ENCODE measurements around the gene TEX264. TPM values are rescaled to one million over a fixed set of nuclear protein-coding genes. Genes with fewer than 3 reads are reported as not detected.

The TEX264 gene
- total and polyA plus RNA-seq, 2 of the 13 experiments (the other 11 are each of a cell fraction or from before 2014, with no cell fraction given), result 35.2 to 52.1 TPM

DNA sequence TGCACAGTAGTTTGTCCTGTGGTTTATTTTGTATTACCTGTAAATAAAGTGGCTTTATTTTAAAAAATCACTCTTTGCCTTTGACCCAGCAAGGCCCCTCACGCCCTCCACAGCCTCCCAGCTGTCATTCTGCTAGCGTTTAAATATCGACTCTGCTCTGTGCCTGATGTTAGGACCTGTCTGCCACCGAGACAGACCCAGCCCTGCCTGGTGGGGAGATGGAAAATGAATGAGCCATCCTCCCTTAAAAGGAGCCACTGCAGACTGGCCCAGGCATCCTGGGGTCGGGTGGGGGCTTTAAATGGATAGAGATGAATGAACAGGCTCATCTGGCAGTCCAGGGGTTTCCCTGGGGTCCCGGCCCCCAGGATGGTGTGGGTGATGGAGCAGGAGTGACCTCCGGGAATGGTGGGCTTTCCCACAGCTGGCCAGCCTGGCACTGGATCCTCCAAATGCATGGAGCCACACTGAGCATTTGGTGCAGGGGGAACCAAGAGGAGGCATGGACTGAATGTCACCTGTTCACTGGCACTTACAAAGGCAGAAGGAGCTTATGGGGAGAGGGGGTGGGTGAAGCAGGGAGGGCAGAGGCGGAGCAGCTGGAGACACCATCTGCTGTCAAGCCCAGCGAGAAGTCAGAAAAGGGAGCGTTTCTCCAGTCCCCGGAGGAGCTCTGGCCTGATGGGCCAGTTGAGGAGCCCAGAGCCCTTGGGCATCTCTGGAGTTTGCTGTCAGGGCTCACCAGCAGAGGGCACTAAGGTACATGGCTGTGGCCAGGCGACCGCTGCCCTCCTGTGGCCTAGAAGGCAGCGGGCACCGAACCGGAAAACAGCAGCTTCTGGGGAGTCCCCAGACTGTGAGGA is 47.7 kb downstream of the TEX264 start:
- no peak overlapping the region for H3K27ac ChIP-seq (ENCODE audit: extremely low read length, insufficient read depth, low read length)
- WGBS (ENCODE audit: low lambda C conversion rate), result 10% methylated on average over 15 of the region's 16 CpGs
- ChIA-PET CTCF (ENCODE audit: low intra/inter-chr PET ratio, low total read pairs) (interaction anchor here (1.7 kb wide), 1 partner anchor 81 kb away, joined by 5 read pairs; no protein-coding TSS in a partner anchor), POLR2A (no interaction called here)
- no peaks in the 10 kb centered on the region for H3K36me3 ChIP-seq (replicated peaks in 1 of 2; ENCODE audit: control insufficient read depth in 1 of 2, insufficient read depth in 2 of 2, low read length in 2 of 2)
- no peak overlapping the region for H3K9ac ChIP-seq (ENCODE audit: insufficient read depth, low read depth, low read length)
- DNase-seq (ENCODE audit: low spot score) (peak; percentile 64), FAIRE-seq (no peak), ATAC-seq (peak; percentile 94)
- no peaks in the 10 kb centered on the region for H3K79me2 ChIP-seq (ENCODE audit: insufficient read depth, low read length)
- no peaks in the 10 kb centered on the region for H4K20me1 ChIP-seq (ENCODE audit: insufficient read depth, low read length)
- 0 out of 5 replicates have a peak, but pooled peaks cover 0 to 2% of the 10 kb centered on the region in 2 experiments for H3K27me3 ChIP-seq (ENCODE audit: control insufficient read depth in 1 of 2, insufficient read depth in 2 of 2, low read length in 2 of 2)
- H3K4me2 ChIP-seq (ENCODE audit: low read depth, low read length), result no peak overlapping the region
- no peaks in the 10 kb centered on the region for H3K9me3 ChIP-seq (ENCODE audit: low read length)
- H3K4me3 ChIP-seq (replicated peaks in 1 of 3; ENCODE audit: insufficient read depth in 1 of 3, low read depth in 2 of 3, low read length in 3 of 3), result no peak overlapping the region
- in situ Hi-C loops (cut with HindIII; ENCODE audit: extremely low pct_ligation_motif_present, low pct_unique_long_range_greater_than_20kb), result no loop called here
- BruUV-seq (replicated peaks), result no TSS peak
- H3K4me1 ChIP-seq (ENCODE audit: insufficient read depth, low read length), result peaks cover 12% of the 10 kb centered on the region
- intact Hi-C loops (cut with micrococcal nuclease; ENCODE audit: unreplicated experiment), result loop anchor here (1.0 kb wide), 1 partner anchor 82 kb away; no protein-coding TSS in a partner anchor
- H2AFZ ChIP-seq (ENCODE audit: low read length), result no peak overlapping the region
- no peak for TF ChIP-seq ZNF619 (CRISPR knock-in tag; IDR thresholded peaks at IDR 0.05)
- TF ChIP-seq YY1 (IDR thresholded peaks at IDR 0.05; ENCODE audit: insufficient read depth, insufficient replicate concordance, low read depth, low read length), result peak; percentile 35
- TF ChIP-seq ZNF574 (CRISPR knock-in tag; IDR thresholded peaks at IDR 0.05), result 0 out of 2 replicates have a peak, but pooled peaks have one; percentile 22
- TF ChIP-seq ZNF263 (CRISPR knock-in tag; IDR thresholded peaks at IDR 0.05), result 0 out of 2 replicates have a peak, but pooled peaks have one; percentile 27
- TF ChIP-seq FOXJ3 (CRISPR knock-in tag; IDR thresholded peaks at IDR 0.05; ENCODE audit: borderline replicate concordance), result peak; percentile 28; the same call in 1 of the 2 replicates
- peak; percentile 47 for TF ChIP-seq ZNF687 (CRISPR knock-in tag; IDR thresholded peaks at IDR 0.05)
- no peak for TF ChIP-seq SOX6 (IDR thresholded peaks at IDR 0.05)
- 0 out of 2 replicates have a peak, but pooled peaks have one; percentile 9 for TF ChIP-seq SOX6 (CRISPR knock-in tag; IDR thresholded peaks at IDR 0.05)
- TF ChIP-seq RELA (CRISPR knock-in tag; IDR thresholded peaks at IDR 0.05), result no peak
- no peak for TF ChIP-seq ZSCAN21 (CRISPR knock-in tag; IDR thresholded peaks at IDR 0.05; ENCODE audit: borderline replicate concordance)
- 0 out of 2 replicates have a peak, but pooled peaks have one; percentile 41 for TF ChIP-seq ADNP (CRISPR knock-in tag; IDR thresholded peaks at IDR 0.05)
- TF ChIP-seq CTCF (CRISPR knock-in tag; IDR thresholded peaks at IDR 0.05), result peak; percentile 90
- peak; percentile 51; the same call in 1 of the 2 replicates for TF ChIP-seq ZMYM4 (CRISPR knock-in tag; IDR thresholded peaks at IDR 0.05)
- TF ChIP-seq NCOA2 (CRISPR knock-in tag; IDR thresholded peaks at IDR 0.05), result no peak
- TF ChIP-seq ELF3 (CRISPR knock-in tag; IDR thresholded peaks at IDR 0.05), result peak; percentile 32; the same call in 1 of the 2 replicates
